Caco-2 (cell line): ENCODE results near the gene ABCC12. TPM values are rescaled to one million over a fixed set of nuclear protein-coding genes. Genes with fewer than 3 reads are reported as not detected.
"Not testable (repeated sequence)": the region's sequence is repeated elsewhere in the genome, so short reads cannot be mapped to it uniquely, and the experiment has no call there.

Experiments used
- BruUV-seq: library from RNA; stranded (reverse); fragments of 400-500 nt; replicated peaks from 2 replicates; lab custom pipeline; 2021; lab: Mats Ljungman, UMichigan
- CTCF ChIA-PET: fragments of 300-600 bp; sonication (Branson Sonifier 250); formaldehyde crosslinking; loops from one replicate; lab custom pipeline; 2022; ENCODE audit warnings: antibody characterized with exemption; lab: Charles Lee
- POLR2A ChIA-PET: fragments of 300-600 bp; sonication (Branson Sonifier 250); formaldehyde crosslinking; loops from one replicate; lab custom pipeline; 2022; ENCODE audit warnings: antibody characterized with exemption; lab: Charles Lee
- DNase-seq, 2 experiments: peaks; one replicate each; pipeline versions ENCODE4 v3.0.0 to v3.0.0-alpha.2; 2020 to 2022
- H3K27me3 ChIP-seq: replicated peaks from 2 replicates; pipeline ENCODE4 v1.6.0; 2011; ENCODE audit warnings: low read length; ENCODE audit not compliant: control insufficient read depth, insufficient read depth
- H3K36me3 ChIP-seq: 2 replicates; pipeline ENCODE4 v1.5.1; 2011; ENCODE audit warnings: low read length; ENCODE audit not compliant: control insufficient read depth, insufficient read depth
- H3K4me1 ChIP-seq: fragments of 250-450 bp; sonication (Bioruptor Pico); 2 replicates; pipeline ENCODE4 v1.5.1; 2020; ENCODE audit warnings: mild to moderate bottlenecking
- H3K4me3 ChIP-seq: 2 replicates; pipeline ENCODE4 v1.5.1; 2011; ENCODE audit warnings: low read depth, mild to moderate bottlenecking, control low read depth, low read length
- H3K9me3 ChIP-seq: fragments of 250-450 bp; sonication (Bioruptor Pico); 2 replicates; pipeline ENCODE4 v1.5.1; 2020; ENCODE audit warnings: mild to moderate bottlenecking, moderate library complexity
- H3K27ac Mint-ChIP-seq: one replicate; pipeline ENCODE4 v1.8.0; 2022; ENCODE audit warnings: mixed read lengths; ENCODE audit not compliant: unreplicated experiment
- H3K27me3 Mint-ChIP-seq: one replicate; pipeline ENCODE4 v1.8.0; 2022; ENCODE audit warnings: mixed read lengths; ENCODE audit not compliant: insufficient read depth, unreplicated experiment
- H3K36me3 Mint-ChIP-seq: one replicate; pipeline ENCODE4 v1.8.0; 2022; ENCODE audit warnings: mild to moderate bottlenecking, mixed read lengths; ENCODE audit not compliant: insufficient read depth, unreplicated experiment
- H3K4me1 Mint-ChIP-seq: one replicate; pipeline ENCODE4 v1.8.0; 2022; ENCODE audit warnings: low read depth, mixed read lengths; ENCODE audit not compliant: unreplicated experiment
- H3K4me3 Mint-ChIP-seq: one replicate; pipeline ENCODE4 v1.8.0; 2022; ENCODE audit warnings: mild to moderate bottlenecking, moderate library complexity, mixed read lengths; ENCODE audit not compliant: unreplicated experiment
- H3K9me3 Mint-ChIP-seq: one replicate; pipeline ENCODE4 v1.8.0; 2022; ENCODE audit warnings: mixed read lengths; ENCODE audit not compliant: unreplicated experiment
- intact Hi-C: fragments of 100-400 bp; cut with micrococcal nuclease; formaldehyde crosslinking; loops from one replicate; pipeline ENCODE4 v1.10.0; 2022; ENCODE audit not compliant: unreplicated experiment
- total RNA-seq: library from RNA; stranded (reverse); gene quantifications from 2 replicates; pipeline ENCODE4 v1.2.3, GENCODE V29; 2022
- TF ChIP-seq, protein P1 (sequence below), 2 experiments: fragments of 200-600 bp in 1 of 2; IDR thresholded peaks; 1 replicate in 1 of 2; 2 replicates in 1 of 2; pipeline versions ENCODE4 v1.5.1 to v1.8.0; 2011 to 2022; ENCODE audit warnings: antibody characterized with exemption in 1 of 2, control low read depth in 1 of 2, inconsistent platforms in 1 of 2, low read depth in 1 of 2, low read length in 1 of 2, mild to moderate bottlenecking in 1 of 2, moderate library complexity in 1 of 2; ENCODE audit not compliant: insufficient read depth in 1 of 2, severe bottlenecking in 1 of 2, unreplicated experiment in 1 of 2

ABCC12 gene
- total RNA-seq, 1 experiment from 2014 or later = not detected

GRCh38 chr16:48172682-48173081, 16.9 kb upstream of the ABCC12 start:
- no peaks in the 10 kb centered on the region for H3K27me3 ChIP-seq
- Mint-ChIP-seq H3K4me1 (no peaks in the 10 kb centered on the region), H3K9me3 (no peaks in the 10 kb centered on the region), H3K36me3 (no peaks in the 10 kb centered on the region), H3K4me3 (no peak overlapping the region), H3K27me3 (no peaks in the 10 kb centered on the region), H3K27ac (no peak overlapping the region)
- no TSS peak for BruUV-seq
- no peak overlapping the region for H3K4me3 ChIP-seq
- ChIA-PET CTCF (no interaction called here), POLR2A (no interaction called here)
- no peak for DNase-seq
- TF ChIP-seq, protein P1, sequence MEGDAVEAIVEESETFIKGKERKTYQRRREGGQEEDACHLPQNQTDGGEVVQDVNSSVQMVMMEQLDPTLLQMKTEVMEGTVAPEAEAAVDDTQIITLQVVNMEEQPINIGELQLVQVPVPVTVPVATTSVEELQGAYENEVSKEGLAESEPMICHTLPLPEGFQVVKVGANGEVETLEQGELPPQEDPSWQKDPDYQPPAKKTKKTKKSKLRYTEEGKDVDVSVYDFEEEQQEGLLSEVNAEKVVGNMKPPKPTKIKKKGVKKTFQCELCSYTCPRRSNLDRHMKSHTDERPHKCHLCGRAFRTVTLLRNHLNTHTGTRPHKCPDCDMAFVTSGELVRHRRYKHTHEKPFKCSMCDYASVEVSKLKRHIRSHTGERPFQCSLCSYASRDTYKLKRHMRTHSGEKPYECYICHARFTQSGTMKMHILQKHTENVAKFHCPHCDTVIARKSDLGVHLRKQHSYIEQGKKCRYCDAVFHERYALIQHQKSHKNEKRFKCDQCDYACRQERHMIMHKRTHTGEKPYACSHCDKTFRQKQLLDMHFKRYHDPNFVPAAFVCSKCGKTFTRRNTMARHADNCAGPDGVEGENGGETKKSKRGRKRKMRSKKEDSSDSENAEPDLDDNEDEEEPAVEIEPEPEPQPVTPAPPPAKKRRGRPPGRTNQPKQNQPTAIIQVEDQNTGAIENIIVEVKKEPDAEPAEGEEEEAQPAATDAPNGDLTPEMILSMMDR (IDR thresholded peaks at IDR 0.05; ENCODE audit: insufficient read depth in 1 of 2, low read depth in 1 of 2, low read length in 1 of 2, severe bottlenecking in 1 of 2, unreplicated experiment in 1 of 2) = no peak
- no peaks in the 10 kb centered on the region for H3K36me3 ChIP-seq
- no peaks in the 10 kb centered on the region for H3K4me1 ChIP-seq
- intact Hi-C loops = no loop called here
- no peaks in the 10 kb centered on the region for H3K9me3 ChIP-seq

- H3K27ac Mint-ChIP-seq = no peak overlapping the region
- Histone ChIP-seq H3K9me3 (no peaks in the 10 kb centered on the region), H3K36me3 (no peaks in the 10 kb centered on the region), H3K4me1 (peaks cover 12% of the 10 kb centered on the region), H3K27me3 (no peaks in the 10 kb centered on the region), H3K4me3 (no peak overlapping the region)
- H3K4me3 Mint-ChIP-seq = no peak overlapping the region
- ChIA-PET POLR2A (no interaction called here), CTCF (no interaction called here)
- no TSS peak for BruUV-seq
- intact Hi-C loops = loop anchor here (5.0 to 10.0 kb wide), 2 partner anchors 357 to 1315 kb away; no protein-coding TSS in a partner anchor
- H3K36me3 Mint-ChIP-seq = no peaks in the 10 kb centered on the region
- DNase-seq = no peak
- H3K4me1 Mint-ChIP-seq = peaks cover 14% of the 10 kb centered on the region
- TF ChIP-seq, protein P1 (IDR thresholded peaks at IDR 0.05; ENCODE audit: insufficient read depth in 1 of 2, low read depth in 1 of 2, low read length in 1 of 2, severe bottlenecking in 1 of 2, unreplicated experiment in 1 of 2) = no peak
- H3K9me3 Mint-ChIP-seq = no peaks in the 10 kb centered on the region
- H3K27me3 Mint-ChIP-seq = no peaks in the 10 kb centered on the region
Observed at GRCh38 chr16:48169896-48170295, 14.1 kb upstream of the ABCC12 start.

GRCh38 chr16:48168075-48168474, 12.3 kb upstream of the ABCC12 start:
- Histone ChIP-seq H3K9me3 (no peaks in the 10 kb centered on the region), H3K4me3 (no peak overlapping the region), H3K36me3 (no peaks in the 10 kb centered on the region), H3K4me1 (peaks cover 12% of the 10 kb centered on the region), H3K27me3 (no peaks in the 10 kb centered on the region)
- H3K4me1 Mint-ChIP-seq = peaks cover 16% of the 10 kb centered on the region
- no peak for DNase-seq
- H3K9me3 Mint-ChIP-seq = no peaks in the 10 kb centered on the region
- ChIA-PET POLR2A (no interaction called here), CTCF (no interaction called here)
- no peaks in the 10 kb centered on the region for H3K27me3 Mint-ChIP-seq
- intact Hi-C loops = loop anchor here (5.0 to 10.0 kb wide), 2 partner anchors 359 to 1313 kb away; no protein-coding TSS in a partner anchor
- H3K36me3 Mint-ChIP-seq = no peaks in the 10 kb centered on the region
- H3K27ac Mint-ChIP-seq = no peak overlapping the region
- TF ChIP-seq, protein P1 (IDR thresholded peaks at IDR 0.05; ENCODE audit: insufficient read depth in 1 of 2, low read depth in 1 of 2, low read length in 1 of 2, severe bottlenecking in 1 of 2, unreplicated experiment in 1 of 2) = no peak
- H3K4me3 Mint-ChIP-seq = no peak overlapping the region
- no TSS peak for BruUV-seq

- DNase-seq, BruUV-seq, CTCF ChIA-PET, H3K4me3 ChIP-seq, H3K27me3 Mint-ChIP-seq, H3K36me3 ChIP-seq, H3K9me3 Mint-ChIP-seq, H3K27me3 ChIP-seq, POLR2A ChIA-PET, H3K36me3 Mint-ChIP-seq, H3K4me3 Mint-ChIP-seq, H3K9me3 ChIP-seq: not testable (repeated sequence)
- H3K4me1 ChIP-seq = peaks cover 12% of the 10 kb centered on the region
- intact Hi-C loops = loop anchor here (5.0 to 10.0 kb wide), 2 partner anchors 361 to 1312 kb away; no protein-coding TSS in a partner anchor
- Mint-ChIP-seq H3K4me1 (peaks cover 16% of the 10 kb centered on the region), H3K27ac (peak overlapping the region; percentile 81)
Observed at GRCh38 chr16:48166617-48167016, 10.8 kb upstream of the ABCC12 start.
